GM19351 (cell line): ENCODE data around the gene MAP4.
"Not testable (repeated sequence)": the region's sequence is repeated elsewhere in the genome, so short reads cannot be mapped to it uniquely, and the experiment has no call there.

Source experiments
- ATAC-seq: cut with Tn5 transposase; IDR thresholded peaks from one replicate; pipeline ENCODE4 v1.9.1; 2021; ENCODE audit warnings: mild to moderate bottlenecking, moderate library complexity; ENCODE audit not compliant: unreplicated experiment

Gene MAP4, protein sequence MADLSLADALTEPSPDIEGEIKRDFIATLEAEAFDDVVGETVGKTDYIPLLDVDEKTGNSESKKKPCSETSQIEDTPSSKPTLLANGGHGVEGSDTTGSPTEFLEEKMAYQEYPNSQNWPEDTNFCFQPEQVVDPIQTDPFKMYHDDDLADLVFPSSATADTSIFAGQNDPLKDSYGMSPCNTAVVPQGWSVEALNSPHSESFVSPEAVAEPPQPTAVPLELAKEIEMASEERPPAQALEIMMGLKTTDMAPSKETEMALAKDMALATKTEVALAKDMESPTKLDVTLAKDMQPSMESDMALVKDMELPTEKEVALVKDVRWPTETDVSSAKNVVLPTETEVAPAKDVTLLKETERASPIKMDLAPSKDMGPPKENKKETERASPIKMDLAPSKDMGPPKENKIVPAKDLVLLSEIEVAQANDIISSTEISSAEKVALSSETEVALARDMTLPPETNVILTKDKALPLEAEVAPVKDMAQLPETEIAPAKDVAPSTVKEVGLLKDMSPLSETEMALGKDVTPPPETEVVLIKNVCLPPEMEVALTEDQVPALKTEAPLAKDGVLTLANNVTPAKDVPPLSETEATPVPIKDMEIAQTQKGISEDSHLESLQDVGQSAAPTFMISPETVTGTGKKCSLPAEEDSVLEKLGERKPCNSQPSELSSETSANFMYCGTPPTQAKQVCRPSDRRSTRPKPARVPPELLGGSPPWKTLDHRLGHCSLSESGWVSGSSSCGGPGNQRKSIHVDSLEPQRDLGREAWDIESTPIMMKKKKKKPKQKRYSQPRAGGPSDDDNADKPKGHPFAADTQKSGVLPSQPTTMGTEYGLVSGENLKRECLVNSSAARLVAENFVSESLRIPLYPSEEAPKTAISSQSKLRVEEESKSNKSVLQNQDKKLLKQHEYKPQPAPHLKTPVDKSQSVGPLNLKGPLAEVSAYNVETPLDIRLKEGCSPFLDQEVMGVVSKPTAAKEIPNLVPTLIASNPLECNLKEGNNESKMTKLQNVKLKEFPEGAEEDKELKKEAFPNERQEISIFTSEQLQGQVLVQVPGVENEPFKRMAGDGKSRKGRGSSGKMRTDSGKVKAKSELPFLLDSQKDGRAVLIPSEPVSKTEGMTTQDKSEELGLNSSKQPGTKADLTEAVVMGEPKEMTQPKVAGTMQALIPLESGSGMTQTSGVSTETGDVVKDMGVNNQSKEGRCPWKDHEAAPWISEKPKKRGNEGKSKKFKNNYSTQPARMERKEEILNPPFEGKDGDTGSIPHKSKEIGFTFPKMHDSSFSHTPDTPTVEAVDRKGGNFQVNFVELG (N-terminal part only)

DNA sequence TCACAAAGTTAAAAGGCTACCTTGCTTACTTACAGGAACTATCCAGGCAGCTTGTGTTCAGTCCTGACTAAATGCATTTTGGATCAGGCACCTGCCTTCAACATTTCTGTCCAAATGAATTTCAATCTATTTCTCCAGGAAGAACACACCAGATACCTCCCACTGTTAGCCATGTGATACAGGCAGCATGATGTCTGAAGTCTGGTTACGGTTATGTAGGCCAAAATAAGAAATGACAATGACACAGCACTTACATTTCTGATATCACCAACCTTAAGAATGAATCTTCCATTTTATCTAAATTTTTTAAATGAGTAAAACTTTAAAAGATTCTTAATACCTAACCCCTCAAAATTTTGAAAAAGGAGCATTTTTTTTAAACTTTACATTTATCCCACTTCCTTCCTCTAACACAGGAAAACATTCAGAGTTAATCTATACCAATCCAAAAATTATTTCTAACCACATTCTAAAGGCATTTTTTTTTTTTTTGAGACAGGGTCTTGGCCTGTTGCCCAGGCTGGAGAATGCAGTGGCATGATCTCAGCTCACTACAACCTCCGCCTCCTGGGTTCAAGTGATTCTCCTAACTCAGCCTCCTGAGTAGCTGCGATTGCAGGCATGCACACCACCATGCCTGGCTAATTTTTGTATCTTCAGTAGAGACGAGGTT is at the start of gene MAP4:
TSS of gene MAP4 (minus strand) at position 116 of the 673 bp plus-strand sequence. CDS start 17,556 bp downstream, outside the sequence.
- ATAC-seq: no peak

- no peak for ATAC-seq
Measured at GRCh38 chr3:48065035-48065434, 48.8 kb upstream of the MAP4 start.

DNA sequence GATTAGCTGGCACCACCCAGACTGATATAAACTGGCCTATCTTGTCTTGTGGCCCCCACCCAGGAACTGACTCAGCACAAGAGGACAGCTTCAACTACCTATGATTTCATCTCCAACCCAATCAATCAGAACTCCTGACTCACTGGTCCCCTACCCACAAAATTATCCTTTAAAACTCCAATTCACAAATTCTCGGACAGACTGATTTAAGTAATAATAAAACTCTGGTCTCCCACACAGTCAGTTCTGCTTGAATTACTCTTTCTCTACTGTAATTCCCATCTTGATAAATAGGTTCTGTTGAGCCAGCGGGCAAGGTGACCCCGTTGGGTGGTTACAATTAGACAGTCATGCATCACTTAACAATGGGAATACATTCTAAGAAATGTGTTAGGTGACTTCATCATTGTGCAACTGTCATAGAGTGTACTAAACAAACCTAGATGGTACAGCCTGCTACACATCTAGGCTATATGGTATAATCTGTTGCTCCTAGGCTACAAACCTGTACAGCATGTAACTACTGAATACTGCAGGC is 48.1 kb upstream of the MAP4 start:
- no peak for ATAC-seq

- not testable (repeated sequence) for ATAC-seq
Measured at GRCh38 chr3:48061586-48061985, 45.4 kb upstream of the MAP4 start.

DNA sequence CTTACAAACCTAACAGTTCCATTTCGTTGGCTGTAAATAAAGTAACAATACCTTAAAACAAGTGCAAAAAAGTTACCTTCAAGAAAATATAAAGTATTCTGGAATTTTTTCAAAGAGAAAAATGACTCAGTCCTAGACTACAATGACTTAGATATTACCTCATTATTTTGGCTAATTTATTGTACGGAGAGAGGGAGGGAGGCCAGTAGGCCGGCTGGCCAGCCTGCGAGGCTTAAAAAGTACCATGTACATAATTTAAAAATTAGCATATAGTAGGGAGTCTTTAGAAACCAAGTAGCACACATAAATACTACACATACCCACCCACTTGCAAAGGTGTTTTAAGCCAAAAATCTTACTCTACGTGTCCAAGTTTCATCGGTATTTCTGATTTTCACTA is 41.9 kb upstream of the MAP4 start:
- no peak for ATAC-seq

GRCh38 chr3:48057521-48057920 is 41.3 kb upstream of the MAP4 start:
- ATAC-seq: no peak

GRCh38 chr3:48047841-48048464 is 31.7 kb upstream of the MAP4 start:
- ATAC-seq: no peak

- no peak for ATAC-seq
Measured at GRCh38 chr3:48042071-48042760, 26.0 kb upstream of the MAP4 start.

GRCh38 chr3:48039487-48040190 is 23.4 kb upstream of the MAP4 start:
- no peak for ATAC-seq

GRCh38 chr3:48038971-48039481 is 22.8 kb upstream of the MAP4 start:
- no peak for ATAC-seq

DNA sequence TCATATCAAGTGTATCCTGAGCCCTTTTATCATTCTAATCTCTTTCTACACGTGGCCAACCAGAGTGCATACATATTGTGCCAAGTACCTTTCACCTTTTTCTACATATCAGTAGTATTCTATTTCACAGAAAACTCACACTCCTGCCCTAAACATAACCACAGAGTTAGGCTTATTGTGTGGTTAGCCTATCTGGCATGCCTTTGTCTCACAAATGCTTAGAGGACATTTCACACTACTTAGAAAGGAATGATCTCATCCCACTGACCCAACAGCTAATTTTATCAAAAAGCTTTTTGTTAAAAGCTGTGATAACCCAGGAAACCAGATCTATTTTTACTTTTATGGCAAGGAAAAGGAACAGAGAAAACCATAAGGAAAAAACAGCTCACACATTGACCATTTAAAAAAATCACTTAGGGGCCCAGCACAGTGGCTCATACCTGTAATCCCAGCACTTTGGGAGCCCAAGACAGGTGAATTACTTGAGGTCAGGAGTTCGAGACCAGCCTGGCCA is 17.8 kb upstream of the MAP4 start:
- no peak for ATAC-seq

DNA sequence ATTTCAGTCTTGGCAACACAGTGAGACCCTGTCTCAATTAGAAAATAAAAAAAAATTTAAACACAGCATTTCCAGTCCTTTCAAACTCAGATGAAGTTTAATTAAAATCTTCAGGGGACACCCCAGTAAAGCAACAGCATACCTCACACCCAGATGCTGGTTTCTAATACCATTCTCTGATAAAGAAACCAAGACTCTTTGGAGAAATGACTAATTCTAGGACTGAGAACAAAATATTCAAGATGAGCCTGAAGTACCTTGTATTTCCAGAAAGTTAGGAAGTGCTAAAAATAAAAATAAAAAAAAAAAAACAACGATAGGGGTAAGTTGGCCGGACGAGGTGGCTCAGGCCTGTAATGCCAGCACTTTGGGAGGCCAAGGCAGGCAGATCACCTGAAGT is 14.0 kb upstream of the MAP4 start:
- ATAC-seq: no peak

- no peak for ATAC-seq
Measured at GRCh38 chr3:48026951-48027908, 11.0 kb upstream of the MAP4 start.

DNA sequence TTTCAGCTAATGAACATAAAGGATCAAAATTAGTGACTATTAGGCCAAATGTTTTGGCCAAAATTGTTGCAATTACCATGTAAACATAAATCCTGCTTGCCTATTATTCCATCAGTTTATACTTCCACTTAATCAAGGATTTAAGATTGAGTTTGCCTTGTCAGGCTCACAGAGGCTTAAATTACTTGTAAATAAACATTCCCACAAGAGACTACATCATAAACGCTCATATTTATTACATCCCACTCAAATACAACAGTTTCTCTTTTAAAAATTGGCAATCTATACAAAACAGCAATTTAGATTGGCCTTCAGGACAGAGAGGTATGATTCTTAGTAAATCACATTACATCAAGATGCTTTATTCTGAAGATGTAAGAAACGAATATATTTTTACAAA is 9.9 kb upstream of the MAP4 start:
- no peak for ATAC-seq

GRCh38 chr3:48024401-48024800 is 8.2 kb upstream of the MAP4 start:
- ATAC-seq: no peak

GRCh38 chr3:48023377-48023776 is 7.2 kb upstream of the MAP4 start:
- no peak for ATAC-seq

DNA sequence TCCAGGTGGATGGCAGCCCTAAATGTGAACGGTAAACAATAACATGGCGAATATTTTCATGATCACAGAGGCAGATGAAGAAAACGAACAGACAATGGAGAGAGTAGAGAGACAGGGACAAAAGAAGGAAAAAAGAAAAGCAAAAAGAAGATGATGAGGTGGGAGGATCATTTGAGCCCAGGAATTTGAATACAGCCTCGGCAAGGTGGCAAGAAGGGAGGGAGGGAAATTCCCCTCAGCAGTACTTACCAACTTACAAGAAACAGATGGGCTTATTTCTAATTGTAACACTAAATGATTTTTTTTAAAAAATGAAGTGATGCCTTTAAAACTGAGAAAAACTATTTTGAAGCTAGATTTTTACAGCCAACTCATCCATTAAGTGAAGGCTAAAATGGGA is 6.0 kb upstream of the MAP4 start:
- no peak for ATAC-seq
